OCI-LY7 (cell line): Measurements from ENCODE around the gene NAV2.

Source experiments
- CTCF ChIP-seq: fragments of 200-600 bp; sonication (generic); conservative IDR thresholded peaks from 2 replicates; pipeline ENCODE4 v1.5.1; 2014; ENCODE audit warnings: mild to moderate bottlenecking, antibody characterized with exemption, low read length, moderate library complexity, mixed read lengths
- EZH2phosphoT487 ChIP-seq: fragments of 200-600 bp; sonication (generic); IDR thresholded peaks from 2 replicates; pipeline ENCODE4 v1.6.1; 2018; ENCODE audit warnings: low read depth, borderline replicate concordance, mild to moderate bottlenecking, mixed run types, antibody characterized with exemption, low read length, moderate library complexity, mixed read lengths

DNA sequence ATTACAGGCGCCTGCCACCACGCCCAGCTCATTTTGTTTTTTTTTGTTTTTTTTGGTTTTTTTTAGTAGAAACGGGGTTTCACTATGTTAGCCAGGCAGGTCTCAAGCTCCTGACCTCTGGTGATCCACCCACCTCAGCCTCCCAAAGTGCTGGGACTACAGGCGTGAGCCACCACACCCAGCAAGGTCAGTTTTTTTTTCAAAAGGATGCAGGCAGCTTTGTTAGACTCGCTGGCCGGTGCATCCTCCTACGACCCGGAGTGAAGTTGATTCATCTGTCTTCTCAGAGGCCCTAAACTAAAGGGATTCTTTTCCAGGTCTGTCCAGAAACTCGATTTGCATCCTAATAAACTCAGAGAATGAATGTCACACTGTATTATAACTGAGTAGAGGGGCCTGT, 265.3 kb downstream of the NAV2 start:
- TF ChIP-seq CTCF (no peak), EZH2phosphoT487 (no peak)
